Caki2 (cell line): Measurements from ENCODE around the gene RASIP1. TPM values are rescaled to one million over a fixed set of nuclear protein-coding genes. Genes with fewer than 3 reads are reported as not detected.
"Not testable (repeated sequence)": the region's sequence is repeated elsewhere in the genome, so short reads cannot be mapped to it uniquely, and the experiment has no call there.

Experiments
- DNase-seq: peaks from one replicate; pipeline ENCODE4 v3.0.0-alpha.2; 2015; ENCODE audit warnings: low read depth
- in situ Hi-C: cut with HindIII; loops from 2 replicates; pipeline ENCODE4 v1.10.0; 2016; ENCODE audit warnings: low sequenced_read_pairs, low pct_unique_long_range_greater_than_20kb, mixed read lengths
- total RNA-seq: library from RNA; depleted of rRNA; stranded (reverse); fragments of >200 nt; shearing (Covaris generic); gene quantifications from 2 replicates; pipeline ENCODE4 v1.2.3, GENCODE V29; 2014; ENCODE audit warnings: low replicate concordance

The RASIP1 gene
- total RNA-seq, 1 experiment from 2014 or later = not detected

GRCh38 chr19:48715681-48716171, 24.7 kb downstream of the RASIP1 start:
- in situ Hi-C loops = no loop called here
- no peak for DNase-seq

GRCh38 chr19:48714759-48715675, 25.4 kb downstream of the RASIP1 start:
- in situ Hi-C loops = no loop called here
- no peak for DNase-seq

GRCh38 chr19:48713864-48714755, 26.3 kb downstream of the RASIP1 start:
- in situ Hi-C loops = no loop called here
- DNase-seq = peak; percentile 100

- in situ Hi-C loops = no loop called here
- peak; percentile 42 for DNase-seq
Measured at GRCh38 chr19:48713041-48713863, 27.2 kb downstream of the RASIP1 start.

- in situ Hi-C loops = no loop called here
- DNase-seq = no peak
Measured at GRCh38 chr19:48711106-48711662, 29.2 kb downstream of the RASIP1 start.

GRCh38 chr19:48708471-48708870, 31.9 kb downstream of the RASIP1 start:
- in situ Hi-C loops = no loop called here

GRCh38 chr19:48705431-48705830, 35.0 kb downstream of the RASIP1 start:
- in situ Hi-C loops = no loop called here
- DNase-seq = no peak

More at GRCh38 chr19:48708471-48708870, 31.9 kb downstream of the RASIP1 start:
- DNase-seq = no peak

GRCh38 chr19:48703316-48703715, 37.1 kb downstream of the RASIP1 start:
- in situ Hi-C loops = no loop called here
- no peak for DNase-seq

GRCh38 chr19:48702701-48703100, 37.7 kb downstream of the RASIP1 start:
- DNase-seq = no peak
- in situ Hi-C loops = no loop called here

- DNase-seq = no peak
- in situ Hi-C loops = no loop called here
Measured at GRCh38 chr19:48698046-48698445, 42.4 kb downstream of the RASIP1 start.

GRCh38 chr19:48696353-48697010, 43.9 kb downstream of the RASIP1 start:
- in situ Hi-C loops = no loop called here

GRCh38 chr19:48695743-48696352, 44.6 kb downstream of the RASIP1 start, which contains the start of gene FUT2:
TSS of gene FUT2 (plus strand) at chr19:48695971. CDS start at chr19:48702957, 6,986 bp downstream.
- DNase-seq = no peak
- in situ Hi-C loops = no loop called here

More at GRCh38 chr19:48696353-48697010, 43.9 kb downstream of the RASIP1 start:
- DNase-seq = no peak

GRCh38 chr19:48693629-48694028, 46.8 kb downstream of the RASIP1 start:
- DNase-seq, in situ Hi-C loops: not testable (repeated sequence)

- no peak for DNase-seq
- in situ Hi-C loops = no loop called here
Measured at GRCh38 chr19:48689449-48689848, 51.0 kb downstream of the RASIP1 start.

- in situ Hi-C loops = no loop called here
- no peak for DNase-seq
Measured at GRCh38 chr19:48687776-48688175, 52.6 kb downstream of the RASIP1 start.

- in situ Hi-C loops = not testable (repeated sequence)
Measured at GRCh38 chr19:48686637-48687036, 53.8 kb downstream of the RASIP1 start.

GRCh38 chr19:48686088-48686487, 54.3 kb downstream of the RASIP1 start:
- in situ Hi-C loops = no loop called here
- DNase-seq = no peak

More at GRCh38 chr19:48686637-48687036, 53.8 kb downstream of the RASIP1 start:
- not testable (repeated sequence) for DNase-seq
